HCT116 (cell line): ENCODE data around the gene MLPH. TPM values are rescaled to one million over a fixed set of nuclear protein-coding genes. Genes with fewer than 3 reads are reported as not detected.

ENCODE experiments used
- ATAC-seq: fragments of 200-7000 bp; cut with Tn5 transposase; 2 replicates; pipeline ENCODE4 v1.9.1; 2020; ENCODE audit warnings: mild to moderate bottlenecking, moderate library complexity
- BruUV-seq: library from RNA; stranded (reverse); fragments of 400-500 nt; replicated peaks from 2 replicates; lab custom pipeline; 2021; lab: Mats Ljungman, UMichigan
- CTCF ChIA-PET: fragments of 300-600 bp; sonication (Branson Sonifier 250); formaldehyde crosslinking; loops from one replicate; lab custom pipeline; 2021; ENCODE audit warnings: antibody characterized with exemption; lab: Charles Lee
- POLR2A ChIA-PET: fragments of 300-600, 350-600 bp; sonication (Branson Sonifier 250); formaldehyde crosslinking; loops from one replicate; lab custom pipeline; 2021; ENCODE audit warnings: antibody characterized with exemption; lab: Charles Lee
- RAD21 ChIA-PET, 2 experiments: fragments of 300-600 bp; sonication (Branson Sonifier 250); formaldehyde crosslinking; loops; one replicate each; lab custom pipeline; 2023; ENCODE audit warnings: low total read pairs in 2 of 2; ENCODE audit not compliant: uncharacterized antibody in 2 of 2, unreplicated experiment in 2 of 2, low non-redundant PET in 1 of 2; lab: Charles Lee
- DNase-seq: peaks from one replicate; pipeline ENCODE4 v3.0.0-alpha.2; 2010; ENCODE audit warnings: low read depth, low spot score
- H2AFZ ChIP-seq: fragments of 200-600 bp; shearing (Covaris generic), sonication (generic); 2 replicates; pipeline ENCODE4 v1.6.1; 2017; ENCODE audit warnings: low read depth, mixed run types, mixed read lengths, antibody characterized with exemption, low read length; ENCODE audit not compliant: poor library complexity, severe bottlenecking
- H3K27ac ChIP-seq: 2 replicates; pipeline ENCODE4 v1.5.1; 2012; ENCODE audit warnings: low read depth, low read length
- H3K27me3 ChIP-seq: fragments of 200-600 bp; sonication (generic); 2 replicates; pipeline ENCODE4 v1.6.1; 2016; ENCODE audit warnings: mixed run types, low read length, mixed read lengths; ENCODE audit not compliant: insufficient read depth
- H3K36me3 ChIP-seq, 2 experiments: fragments of 200-500 bp in 1 of 2; fragments of 200-600 bp in 1 of 2; sonication (Bioruptor generic) in 1 of 2; sonication (generic) in 1 of 2; 2 replicates each; pipeline versions ENCODE4 v1.5.1 to v1.6.1; 2014 to 2016; ENCODE audit warnings: low read length in 2 of 2, inconsistent platforms in 1 of 2, mixed read lengths in 1 of 2, mixed run types in 1 of 2; ENCODE audit not compliant: insufficient read depth in 2 of 2, control insufficient read depth in 1 of 2
- H3K4me1 ChIP-seq, 2 experiments: fragments of 200-600 bp in 1 of 2; sonication (generic) in 1 of 2; 2 replicates each; pipeline versions ENCODE4 v1.5.1 to v1.6.1; 2012 to 2017; ENCODE audit warnings: low read length in 2 of 2, inconsistent platforms in 1 of 2, mild to moderate bottlenecking in 1 of 2, mixed read lengths in 1 of 2, mixed run types in 1 of 2, moderate library complexity in 1 of 2; ENCODE audit not compliant: insufficient read depth in 2 of 2, control insufficient read depth in 1 of 2
- H3K4me2 ChIP-seq: fragments of 200-600 bp; sonication (generic); 2 replicates; pipeline ENCODE4 v1.6.1; 2017; ENCODE audit warnings: mixed run types, low read length, mixed read lengths
- H3K4me3 ChIP-seq, 2 experiments: fragments of 200-600 bp in 1 of 2; sonication (generic) in 1 of 2; replicated peaks in 1 of 2; 2 replicates each; pipeline ENCODE4 v1.5.1; 2011 to 2016; ENCODE audit warnings: low read length in 2 of 2, control low read depth in 1 of 2, low read depth in 1 of 2, mild to moderate bottlenecking in 1 of 2, mixed read lengths in 1 of 2, mixed run types in 1 of 2
- H3K79me2 ChIP-seq: fragments of 200-600 bp; sonication (generic); 2 replicates; pipeline ENCODE4 v1.6.1; 2017; ENCODE audit warnings: mild to moderate bottlenecking, mixed run types, low read length, moderate library complexity, mixed read lengths; ENCODE audit not compliant: insufficient read depth
- H3K9ac ChIP-seq: fragments of 200-600 bp; sonication (generic); 2 replicates; pipeline ENCODE4 v1.6.1; 2016; ENCODE audit warnings: low read length, mixed read lengths
- H3K9me2 ChIP-seq: fragments of 200-600 bp; sonication (generic), shearing (Covaris generic); 2 replicates; pipeline ENCODE4 v1.6.1; 2017; ENCODE audit warnings: mixed run types, mild to moderate bottlenecking, moderate library complexity; ENCODE audit not compliant: insufficient read depth
- H3K9me3 ChIP-seq, 2 experiments: fragments of 200-500 bp in 1 of 2; fragments of 200-600 bp in 1 of 2; sonication (Bioruptor generic) in 1 of 2; sonication (generic) in 1 of 2; 2 replicates each; pipeline ENCODE4 v1.6.1; 2014 to 2017; ENCODE audit warnings: low read length in 2 of 2, mixed read lengths in 2 of 2, inconsistent platforms in 1 of 2, low read depth in 1 of 2, mild to moderate bottlenecking in 1 of 2, mixed run types in 1 of 2, moderate library complexity in 1 of 2; ENCODE audit not compliant: control insufficient read depth in 1 of 2, insufficient read depth in 1 of 2
- H4K20me1 ChIP-seq: fragments of 200-600 bp; sonication (generic), shearing (Covaris generic); 2 replicates; pipeline ENCODE4 v1.6.1; 2017; ENCODE audit warnings: mixed run types, mild to moderate bottlenecking, moderate library complexity; ENCODE audit not compliant: insufficient read depth
- CBX3 ChIP-seq: IDR thresholded peaks from 2 replicates; pipeline ENCODE4 v1.6.1; 2012; ENCODE audit warnings: low read depth
- CTCF ChIP-seq, 3 experiments: fragments of 200-600 bp in 1 of 3; sonication (generic) in 1 of 3; IDR thresholded peaks in 2 of 3; conservative IDR thresholded peaks in 1 of 3; 2 replicates each; pipeline ENCODE4 v1.5.1; 2012 to 2017; ENCODE audit warnings: low read depth in 2 of 3, low read length in 2 of 3, antibody characterized with exemption in 1 of 3, borderline replicate concordance in 1 of 3, control low read depth in 1 of 3, mild to moderate bottlenecking in 1 of 3, mixed read lengths in 1 of 3, mixed run types in 1 of 3, moderate library complexity in 1 of 3; ENCODE audit not compliant: insufficient read depth in 1 of 3
- EGR1 ChIP-seq: IDR thresholded peaks from 2 replicates; pipeline ENCODE4 v1.6.1; 2012; ENCODE audit warnings: low read depth
- ELF1 ChIP-seq: IDR thresholded peaks from 2 replicates; pipeline ENCODE4 v1.6.1; 2012; ENCODE audit warnings: low read depth, borderline replicate concordance
- EZH2 ChIP-seq: fragments of 200-600 bp; sonication (generic); IDR thresholded peaks from 2 replicates; pipeline ENCODE4 v1.6.1; 2017; ENCODE audit warnings: antibody characterized with exemption, mixed run types
- JUND ChIP-seq: IDR thresholded peaks from 2 replicates; pipeline ENCODE4 v1.6.1; 2012
- POLR2A ChIP-seq: IDR thresholded peaks from 2 replicates; pipeline ENCODE4 v1.7.0; 2011; ENCODE audit warnings: borderline replicate concordance; ENCODE audit not compliant: insufficient read depth, insufficient read length; ENCODE audit errors: extremely low read depth
- POLR2AphosphoS5 ChIP-seq: IDR thresholded peaks from 2 replicates; pipeline ENCODE4 v1.6.1; 2011; ENCODE audit warnings: mild to moderate bottlenecking, low read depth, low read length, moderate library complexity
- RAD21 ChIP-seq: IDR thresholded peaks from 2 replicates; pipeline ENCODE4 v1.6.1; 2012; ENCODE audit warnings: low read depth, mild to moderate bottlenecking
- SP1 ChIP-seq: IDR thresholded peaks from 2 replicates; pipeline ENCODE4 v1.6.1; 2012; ENCODE audit warnings: low read depth
- ZFX ChIP-seq: fragments of 450-650 bp; IDR thresholded peaks from 2 replicates; pipeline ENCODE4 v1.6.1; 2017
- intact Hi-C: fragments of 100-400 bp; cut with micrococcal nuclease; formaldehyde crosslinking; loops from 2 replicates; pipeline ENCODE4 v1.10.0; 2022
- total RNA-seq: library from RNA; stranded (reverse); gene quantifications from one replicate; pipeline ENCODE4 v1.2.1, GENCODE V29; 2021; ENCODE audit not compliant: unreplicated experiment
- TF ChIP-seq, protein P1 (sequence below): IDR thresholded peaks from 2 replicates; pipeline ENCODE4 v1.6.1; 2011; ENCODE audit warnings: mild to moderate bottlenecking, low read length, moderate library complexity; ENCODE audit not compliant: insufficient replicate concordance; ENCODE audit errors: extremely low read depth
- TF ChIP-seq, protein P2 (sequence below): IDR thresholded peaks from 2 replicates; pipeline ENCODE4 v1.6.1; 2012
- TF ChIP-seq, protein P3 (sequence below): IDR thresholded peaks from 2 replicates; pipeline ENCODE4 v1.6.1; 2012

MLPH gene
- total RNA-seq, 1 experiment from 2014 or later: 81.4 TPM

DNA sequence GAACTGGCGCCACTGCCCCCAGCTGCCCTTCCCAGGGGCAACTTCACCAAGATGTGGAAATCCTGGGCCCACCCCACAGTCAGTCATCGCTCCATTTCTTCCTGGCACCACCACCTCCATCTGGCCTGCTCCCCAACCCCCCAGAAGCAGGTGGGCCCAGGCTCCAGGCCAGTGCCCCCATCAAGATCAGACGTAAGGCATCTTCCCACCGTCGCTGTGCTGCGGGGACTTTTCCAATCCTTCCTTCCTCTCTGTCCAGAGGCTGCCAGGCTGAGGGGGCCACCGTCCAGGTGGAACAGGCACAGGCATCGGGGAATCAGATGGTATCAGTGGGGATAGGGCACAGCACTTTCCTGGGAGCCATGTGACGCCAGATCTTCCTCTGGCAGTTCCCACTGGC lies 87.4 kb downstream of the MLPH start:
- H3K4me1 ChIP-seq: peaks cover 12 to 30% of the 10 kb centered on the region in 2 experiments
- no peaks in the 10 kb centered on the region for H3K27me3 ChIP-seq
- H3K9me3 ChIP-seq: no peaks in the 10 kb centered on the region
- POLR2A ChIA-PET: no interaction called here
- no peak overlapping the region for H2AFZ ChIP-seq
- no peak for TF ChIP-seq ZFX
- no peak for TF ChIP-seq EZH2
- no peak for TF ChIP-seq CTCF (IDR thresholded peaks at IDR 0.05 in 2 of 3, conservative IDR thresholded peaks at IDR 0.05 in 1 of 3; ENCODE audit: borderline replicate concordance in 1 of 3, insufficient read depth in 1 of 3, low read depth in 2 of 3, low read length in 2 of 3)
- no peak for TF ChIP-seq POLR2A
- no peak for TF ChIP-seq EGR1
- TF ChIP-seq RAD21: no peak
- TF ChIP-seq JUND: no peak
- TF ChIP-seq, protein P1, sequence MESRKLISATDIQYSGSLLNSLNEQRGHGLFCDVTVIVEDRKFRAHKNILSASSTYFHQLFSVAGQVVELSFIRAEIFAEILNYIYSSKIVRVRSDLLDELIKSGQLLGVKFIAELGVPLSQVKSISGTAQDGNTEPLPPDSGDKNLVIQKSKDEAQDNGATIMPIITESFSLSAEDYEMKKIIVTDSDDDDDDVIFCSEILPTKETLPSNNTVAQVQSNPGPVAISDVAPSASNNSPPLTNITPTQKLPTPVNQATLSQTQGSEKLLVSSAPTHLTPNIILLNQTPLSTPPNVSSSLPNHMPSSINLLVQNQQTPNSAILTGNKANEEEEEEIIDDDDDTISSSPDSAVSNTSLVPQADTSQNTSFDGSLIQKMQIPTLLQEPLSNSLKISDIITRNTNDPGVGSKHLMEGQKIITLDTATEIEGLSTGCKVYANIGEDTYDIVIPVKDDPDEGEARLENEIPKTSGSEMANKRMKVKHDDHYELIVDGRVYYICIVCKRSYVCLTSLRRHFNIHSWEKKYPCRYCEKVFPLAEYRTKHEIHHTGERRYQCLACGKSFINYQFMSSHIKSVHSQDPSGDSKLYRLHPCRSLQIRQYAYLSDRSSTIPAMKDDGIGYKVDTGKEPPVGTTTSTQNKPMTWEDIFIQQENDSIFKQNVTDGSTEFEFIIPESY: no peak
- no peak for TF ChIP-seq CBX3
- no peak for TF ChIP-seq ELF1
- TF ChIP-seq, protein P2, sequence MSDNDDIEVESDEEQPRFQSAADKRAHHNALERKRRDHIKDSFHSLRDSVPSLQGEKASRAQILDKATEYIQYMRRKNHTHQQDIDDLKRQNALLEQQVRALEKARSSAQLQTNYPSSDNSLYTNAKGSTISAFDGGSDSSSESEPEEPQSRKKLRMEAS: no peak
- TF ChIP-seq POLR2AphosphoS5: no peak
- no peak for TF ChIP-seq SP1
- TF ChIP-seq, protein P3, sequence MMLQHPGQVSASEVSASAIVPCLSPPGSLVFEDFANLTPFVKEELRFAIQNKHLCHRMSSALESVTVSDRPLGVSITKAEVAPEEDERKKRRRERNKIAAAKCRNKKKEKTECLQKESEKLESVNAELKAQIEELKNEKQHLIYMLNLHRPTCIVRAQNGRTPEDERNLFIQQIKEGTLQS: no peak
- intact Hi-C loops: no loop called here
- H4K20me1 ChIP-seq: no peaks in the 10 kb centered on the region
- RAD21 ChIA-PET: no interaction called here
- no peaks in the 10 kb centered on the region for H3K9me2 ChIP-seq
- peak overlapping the region; percentile 64; the same call in 1 of the 2 replicates for H3K27ac ChIP-seq
- BruUV-seq: TSS peak; percentile 20
- no peak overlapping the region for H3K9ac ChIP-seq
- DNase-seq (no peak), ATAC-seq (no peak)
- H3K4me2 ChIP-seq: peak overlapping the region; percentile 64
- CTCF ChIA-PET: interaction anchor here (2.0 to 4.0 kb wide), 2 partner anchors 103 to 153 kb away, joined by 6 to 44 read pairs; no protein-coding TSS in a partner anchor
- no peaks in the 10 kb centered on the region for H3K79me2 ChIP-seq
- peaks cover 0 to 4% of the 10 kb centered on the region in 2 experiments; a peak in 1 of 4 replicates for H3K36me3 ChIP-seq
- no peak overlapping the region for H3K4me3 ChIP-seq
